Bronchial epithelial cell (primary cell): ENCODE results near the gene GTPBP1. TPM values are rescaled to one million over a fixed set of nuclear protein-coding genes. Genes with fewer than 3 reads are reported as not detected.

ENCODE experiments used
- DNase-seq: peaks from one replicate; pipeline ENCODE4 v3.0.0-alpha.2; 2010; ENCODE audit warnings: low read depth
- FAIRE-seq: peaks from 2 replicates; lab custom pipeline; 2011; peaks lifted over from hg19 to GRCh38; lab: Jason Lieb, UNC
- H3K27me3 ChIP-seq: 2 replicates; pipeline ENCODE4 v1.5.1; 2011; ENCODE audit warnings: low read length; ENCODE audit not compliant: control insufficient read depth, insufficient read depth
- H3K36me3 ChIP-seq: 2 replicates; pipeline ENCODE4 v1.5.1; 2011; ENCODE audit warnings: low read length; ENCODE audit not compliant: control insufficient read depth, insufficient read depth
- H3K4me3 ChIP-seq: 2 replicates; pipeline ENCODE4 v1.5.1; 2011; ENCODE audit warnings: mild to moderate bottlenecking, low read depth, low read length, control low read depth
- CTCF ChIP-seq: IDR thresholded peaks from 2 replicates; pipeline ENCODE4 v1.5.1; 2011; ENCODE audit warnings: mild to moderate bottlenecking, moderate library complexity, low read length, control low read depth, inconsistent platforms; ENCODE audit not compliant: insufficient read depth, severe bottlenecking
- total RNA-seq: library from RNA; depleted of rRNA; stranded (reverse); fragments of >200 nt; gene quantifications from 2 replicates; pipeline ENCODE4 v1.2.1, GENCODE V29; 2014

GTPBP1 gene
- total RNA-seq, 1 donor from 2014 or later: 28.7 TPM

DNA sequence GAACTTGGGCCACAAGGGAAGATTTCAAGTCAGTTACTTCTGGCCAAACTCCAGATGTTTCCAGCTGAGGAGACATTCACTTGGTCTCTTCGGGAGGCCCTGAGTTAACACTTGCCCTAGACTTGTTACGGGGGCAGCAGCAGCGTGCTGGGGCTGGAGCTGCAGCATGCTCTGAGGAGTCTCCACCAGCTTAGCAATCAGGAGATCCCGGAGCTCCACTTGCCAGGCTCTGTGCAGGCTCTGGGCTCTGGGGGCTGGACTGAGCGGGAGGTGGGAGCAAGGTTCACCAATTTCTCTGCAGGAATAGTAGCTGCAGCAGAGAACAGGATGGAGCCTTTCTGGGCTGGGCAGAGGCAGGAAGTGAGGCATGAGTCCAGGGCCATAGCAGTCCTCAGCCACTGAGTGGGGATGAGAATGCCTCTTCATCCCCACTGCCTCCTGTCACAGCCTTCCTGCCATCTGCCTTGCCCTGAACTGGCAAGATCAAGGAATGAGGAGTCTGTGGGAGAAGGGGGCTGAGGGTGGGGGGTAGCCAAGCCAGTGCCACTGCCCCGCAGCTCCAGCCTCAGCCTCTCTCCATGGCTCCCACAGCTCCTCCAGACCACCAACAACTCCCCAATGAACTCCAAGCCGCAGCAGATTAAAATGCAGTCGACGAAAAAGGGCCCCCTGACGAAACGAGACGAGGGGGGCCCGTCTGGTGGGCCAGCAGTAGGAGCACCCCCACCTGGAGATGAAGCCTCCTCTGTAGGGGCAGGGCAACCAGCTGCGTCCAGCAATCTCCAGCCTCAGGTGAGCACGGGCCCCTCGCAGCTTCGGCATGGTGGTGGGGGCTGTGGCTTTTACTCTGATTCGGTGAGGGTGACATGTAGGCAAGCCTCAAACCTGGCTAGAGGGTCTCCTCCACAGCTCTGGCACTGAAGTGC lies 23.4 kb downstream of the GTPBP1 start:
- TF ChIP-seq CTCF: no peak
- H3K4me3 ChIP-seq: no peak overlapping the region
- peaks cover 51% of the 10 kb centered on the region for H3K36me3 ChIP-seq
- DNase-seq: no peak
- no peaks in the 10 kb centered on the region for H3K27me3 ChIP-seq
- FAIRE-seq: peak; percentile 36

GRCh38 chr22:38729946-38730345 lies 24.2 kb downstream of the GTPBP1 start:
- no peaks in the 10 kb centered on the region for H3K27me3 ChIP-seq
- no peak overlapping the region for H3K4me3 ChIP-seq
- no peak for TF ChIP-seq CTCF
- peaks cover 47% of the 10 kb centered on the region for H3K36me3 ChIP-seq
- FAIRE-seq: no peak
- no peak for DNase-seq

DNA sequence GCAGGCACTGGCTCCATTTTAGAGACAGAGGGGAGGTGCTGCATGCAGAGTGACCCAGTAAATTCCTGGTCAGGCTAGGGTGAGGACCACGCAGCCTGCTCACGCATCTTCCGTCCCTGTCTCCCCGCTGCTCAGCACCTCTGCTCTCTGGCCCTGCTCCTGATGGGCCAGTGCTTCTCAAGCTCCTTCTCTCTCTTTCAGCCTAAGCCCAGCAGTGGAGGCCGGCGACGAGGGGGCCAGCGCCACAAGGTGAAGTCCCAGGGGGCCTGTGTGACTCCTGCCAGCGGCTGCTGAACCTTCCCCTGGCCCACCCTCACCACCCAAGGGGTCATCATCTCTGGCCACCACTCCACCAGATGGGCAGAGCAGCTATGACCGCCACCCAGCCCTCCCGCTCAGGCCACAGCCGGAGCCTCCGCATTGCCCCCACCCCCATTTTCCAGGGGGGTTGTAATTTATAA lies 24.7 kb downstream of the GTPBP1 start:
- H3K4me3 ChIP-seq: no peak overlapping the region
- DNase-seq: no peak
- FAIRE-seq: no peak
- no peak for TF ChIP-seq CTCF
- peaks cover 47% of the 10 kb centered on the region for H3K36me3 ChIP-seq
- H3K27me3 ChIP-seq: no peaks in the 10 kb centered on the region

DNA sequence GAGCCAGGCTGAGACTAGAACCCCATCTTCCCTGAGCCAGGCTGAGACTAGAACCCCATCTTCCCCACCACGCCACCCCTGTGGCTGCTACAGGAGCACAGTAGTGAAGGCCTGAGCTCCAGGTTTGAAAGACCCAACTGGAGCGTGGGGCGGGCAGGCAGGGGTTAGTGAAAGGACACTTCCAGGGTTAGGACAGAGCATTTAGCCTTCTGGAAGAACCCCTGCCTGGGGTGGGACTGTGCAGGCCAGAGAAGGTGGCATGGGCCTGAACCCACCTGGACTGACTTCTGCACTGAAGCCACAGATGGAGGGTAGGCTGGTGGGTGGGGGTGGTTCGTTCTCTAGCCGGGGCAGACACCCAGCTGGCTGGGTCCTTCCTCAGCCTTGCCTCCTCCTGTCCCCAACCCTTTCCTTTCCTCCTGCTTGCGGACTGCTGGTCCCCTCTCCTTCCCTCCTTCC lies 26.0 kb downstream of the GTPBP1 start:
- peaks cover 41% of the 10 kb centered on the region for H3K36me3 ChIP-seq

GRCh38 chr22:38732251-38732815 lies 26.6 kb downstream of the GTPBP1 start:
- DNase-seq (no peak), FAIRE-seq (peak; percentile 89)
- peaks cover 39% of the 10 kb centered on the region for H3K36me3 ChIP-seq
- H3K4me3 ChIP-seq: no peak overlapping the region
- TF ChIP-seq CTCF: no peak
- H3K27me3 ChIP-seq: no peaks in the 10 kb centered on the region

More for the DNA sequence above, 26.0 kb downstream of the GTPBP1 start:
- Histone ChIP-seq H3K4me3 (no peak overlapping the region), H3K27me3 (no peaks in the 10 kb centered on the region)
- no peak for DNase-seq
- no peak for TF ChIP-seq CTCF
- FAIRE-seq: no peak
